HL-60 (cell line): Measurements from ENCODE around the gene OR52H1.
A peak's percentile ranks its signal among the peaks of the same experiment; 100 is the strongest.

Experiments used
- DNase-seq, 2 experiments: peaks; one replicate each; pipeline ENCODE4 v3.0.0-alpha.2; 2010 to 2020; ENCODE audit warnings: low read depth in 1 of 2, low spot score in 1 of 2
- H3K27ac ChIP-seq: fragments of 250-450 bp; sonication (Bioruptor Pico); replicated peaks from 2 replicates; pipeline ENCODE4 v1.5.1; 2020; ENCODE audit warnings: mild to moderate bottlenecking, moderate library complexity
- H3K27me3 ChIP-seq: fragments of 250-450 bp; sonication (Bioruptor Pico); 2 replicates; pipeline ENCODE4 v1.5.1; 2021; ENCODE audit warnings: mild to moderate bottlenecking, moderate library complexity; ENCODE audit not compliant: insufficient read depth, poor library complexity, severe bottlenecking
- H3K4me3 ChIP-seq: replicated peaks from 2 replicates; pipeline ENCODE4 v1.5.1; 2011; ENCODE audit warnings: mild to moderate bottlenecking, control low read depth, low read length; ENCODE audit not compliant: insufficient read depth
- CTCF ChIP-seq: IDR thresholded peaks from one replicate; pipeline ENCODE4 v1.5.1; 2011; ENCODE audit warnings: low read length, control low read depth, inconsistent platforms; ENCODE audit not compliant: insufficient read depth
- GABPA ChIP-seq: IDR thresholded peaks from 2 replicates; pipeline ENCODE4 v1.6.1; 2012; ENCODE audit warnings: low read depth
- POLR2AphosphoS5 ChIP-seq: IDR thresholded peaks from 2 replicates; pipeline ENCODE4 v1.6.1; 2012; ENCODE audit warnings: low read depth
- SPI1 ChIP-seq: IDR thresholded peaks from 2 replicates; pipeline ENCODE4 v1.6.1; 2012; ENCODE audit warnings: low read depth, mild to moderate bottlenecking, borderline replicate concordance
- TF ChIP-seq, protein P1 (sequence below): IDR thresholded peaks from 2 replicates; pipeline ENCODE4 v1.6.1; 2012; ENCODE audit warnings: low read depth; ENCODE audit not compliant: insufficient replicate concordance

The OR52H1 gene

DNA sequence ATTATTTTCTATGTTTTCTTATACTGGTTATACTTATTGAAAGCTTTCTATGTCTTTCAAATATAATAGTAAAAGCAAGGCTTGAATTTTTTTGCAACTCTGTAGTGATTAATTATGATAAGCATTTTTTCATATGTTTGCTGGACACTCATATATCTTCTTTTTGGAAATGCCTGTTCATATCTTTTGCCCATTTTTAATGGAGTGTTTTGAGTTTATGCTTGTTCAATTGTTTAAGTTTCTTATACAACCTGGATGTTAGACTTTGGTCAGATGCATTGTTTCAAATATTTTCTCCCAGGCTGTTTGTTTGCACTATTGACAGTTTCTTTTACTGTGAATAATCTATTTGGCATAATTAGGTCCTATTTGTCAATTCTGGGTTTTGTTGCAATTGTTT lies 11.9 kb downstream of the OR52H1 start:
- no peak overlapping the region for H3K27ac ChIP-seq
- H3K27me3 ChIP-seq: peaks cover 2% of the 10 kb centered on the region
- DNase-seq: no peak
- no peak overlapping the region for H3K4me3 ChIP-seq
- TF ChIP-seq GABPA (no peak), CTCF (no peak), POLR2AphosphoS5 (no peak)

GRCh38 chr11:5534046-5534445 lies 14.3 kb downstream of the OR52H1 start:
- TF ChIP-seq POLR2AphosphoS5 (no peak), CTCF (no peak), GABPA (no peak), SPI1 (peak; percentile 2; the same call in 1 of the 2 replicates)
- TF ChIP-seq, protein P1, sequence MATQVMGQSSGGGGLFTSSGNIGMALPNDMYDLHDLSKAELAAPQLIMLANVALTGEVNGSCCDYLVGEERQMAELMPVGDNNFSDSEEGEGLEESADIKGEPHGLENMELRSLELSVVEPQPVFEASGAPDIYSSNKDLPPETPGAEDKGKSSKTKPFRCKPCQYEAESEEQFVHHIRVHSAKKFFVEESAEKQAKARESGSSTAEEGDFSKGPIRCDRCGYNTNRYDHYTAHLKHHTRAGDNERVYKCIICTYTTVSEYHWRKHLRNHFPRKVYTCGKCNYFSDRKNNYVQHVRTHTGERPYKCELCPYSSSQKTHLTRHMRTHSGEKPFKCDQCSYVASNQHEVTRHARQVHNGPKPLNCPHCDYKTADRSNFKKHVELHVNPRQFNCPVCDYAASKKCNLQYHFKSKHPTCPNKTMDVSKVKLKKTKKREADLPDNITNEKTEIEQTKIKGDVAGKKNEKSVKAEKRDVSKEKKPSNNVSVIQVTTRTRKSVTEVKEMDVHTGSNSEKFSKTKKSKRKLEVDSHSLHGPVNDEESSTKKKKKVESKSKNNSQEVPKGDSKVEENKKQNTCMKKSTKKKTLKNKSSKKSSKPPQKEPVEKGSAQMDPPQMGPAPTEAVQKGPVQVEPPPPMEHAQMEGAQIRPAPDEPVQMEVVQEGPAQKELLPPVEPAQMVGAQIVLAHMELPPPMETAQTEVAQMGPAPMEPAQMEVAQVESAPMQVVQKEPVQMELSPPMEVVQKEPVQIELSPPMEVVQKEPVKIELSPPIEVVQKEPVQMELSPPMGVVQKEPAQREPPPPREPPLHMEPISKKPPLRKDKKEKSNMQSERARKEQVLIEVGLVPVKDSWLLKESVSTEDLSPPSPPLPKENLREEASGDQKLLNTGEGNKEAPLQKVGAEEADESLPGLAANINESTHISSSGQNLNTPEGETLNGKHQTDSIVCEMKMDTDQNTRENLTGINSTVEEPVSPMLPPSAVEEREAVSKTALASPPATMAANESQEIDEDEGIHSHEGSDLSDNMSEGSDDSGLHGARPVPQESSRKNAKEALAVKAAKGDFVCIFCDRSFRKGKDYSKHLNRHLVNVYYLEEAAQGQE: no peak

DNA sequence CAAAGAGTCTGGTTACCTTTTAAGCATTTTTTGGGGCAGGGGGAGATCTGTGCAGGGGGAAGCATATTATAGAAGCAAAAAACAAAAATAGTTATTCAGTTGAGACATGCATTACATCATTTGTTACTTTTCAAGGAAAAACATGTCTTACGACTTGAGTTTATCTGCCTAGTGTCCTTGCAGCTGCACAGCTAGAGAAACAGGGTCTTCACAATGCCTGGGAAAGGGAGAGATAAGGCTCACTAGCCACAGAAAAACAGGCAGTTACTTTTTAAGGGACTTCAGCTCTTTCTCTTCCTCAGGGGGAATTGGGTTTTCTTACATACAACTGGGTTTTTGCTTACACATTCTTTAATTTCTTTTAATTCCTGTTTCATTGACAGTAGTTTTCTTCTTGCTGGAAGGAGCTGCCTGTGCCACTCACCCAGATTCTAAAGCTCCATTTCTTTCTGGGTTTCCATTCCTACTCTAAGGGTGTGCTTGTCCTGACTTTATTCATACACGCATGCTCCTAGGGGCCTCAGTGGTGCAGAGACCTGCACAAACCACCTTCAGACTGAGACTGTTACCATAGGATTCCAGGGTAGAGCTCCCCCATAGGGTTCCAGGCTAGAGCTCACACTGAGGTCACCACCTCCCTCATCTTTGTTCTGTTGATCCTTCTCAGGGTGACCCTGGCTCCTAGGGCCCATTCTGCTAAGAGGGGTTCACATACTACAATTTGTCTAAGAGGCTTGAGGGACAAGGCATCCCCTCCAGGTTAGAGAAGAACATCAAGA lies 17.1 kb downstream of the OR52H1 start:
- Histone ChIP-seq H3K4me3 (no peak overlapping the region), H3K27me3 (no peaks in the 10 kb centered on the region), H3K27ac (no peak overlapping the region)
- no peak for DNase-seq
- no peak for TF ChIP-seq POLR2AphosphoS5
- TF ChIP-seq SPI1: no peak
- TF ChIP-seq, protein P1: no peak
- no peak for TF ChIP-seq GABPA
- no peak for TF ChIP-seq CTCF

More at GRCh38 chr11:5534046-5534445, 14.3 kb downstream of the OR52H1 start:
- Histone ChIP-seq H3K27ac (no peak overlapping the region), H3K27me3 (no peaks in the 10 kb centered on the region), H3K4me3 (no peak overlapping the region)
- peak in 1 of 2 experiments; percentile 26 for DNase-seq

DNA sequence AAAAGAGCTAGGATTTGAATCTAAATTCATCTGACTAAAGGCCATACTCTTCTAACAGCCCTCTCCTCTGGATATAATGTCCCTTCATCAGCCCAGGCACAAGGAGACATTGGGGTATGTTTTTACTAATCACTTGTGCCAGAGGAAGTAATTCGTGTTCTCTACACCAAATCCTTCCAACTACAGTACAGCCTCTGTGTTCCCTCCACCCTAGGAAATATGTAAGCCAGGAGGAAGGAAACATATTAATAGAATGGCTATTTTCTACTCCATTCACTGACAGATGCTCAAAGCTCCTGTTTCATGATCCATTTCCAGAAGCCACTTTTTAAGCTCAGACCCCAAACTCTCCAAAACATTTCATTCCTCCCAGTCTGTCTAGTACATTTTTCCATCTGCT lies 19.8 kb downstream of the OR52H1 start:
- Histone ChIP-seq H3K4me3 (no peak overlapping the region), H3K27ac (no peak overlapping the region), H3K27me3 (no peaks in the 10 kb centered on the region)
- TF ChIP-seq, protein P1: no peak
- TF ChIP-seq POLR2AphosphoS5 (no peak), SPI1 (no peak), CTCF (no peak), GABPA (no peak)
- DNase-seq: no peak
